HG03520 (cell line): ENCODE data around the gene TNXB.
"Not testable (repeated sequence)": the region's sequence is repeated elsewhere in the genome, so short reads cannot be mapped to it uniquely, and the experiment has no call there.

ENCODE experiments used
- ATAC-seq: cut with Tn5 transposase; IDR thresholded peaks from one replicate; pipeline ENCODE4 v1.9.1; 2021; ENCODE audit warnings: mild to moderate bottlenecking, moderate library complexity; ENCODE audit not compliant: unreplicated experiment

Gene TNXB

GRCh38 chr6:32146287-32146686 lies 37.1 kb upstream of the TNXB start:
- no peak for ATAC-seq

DNA sequence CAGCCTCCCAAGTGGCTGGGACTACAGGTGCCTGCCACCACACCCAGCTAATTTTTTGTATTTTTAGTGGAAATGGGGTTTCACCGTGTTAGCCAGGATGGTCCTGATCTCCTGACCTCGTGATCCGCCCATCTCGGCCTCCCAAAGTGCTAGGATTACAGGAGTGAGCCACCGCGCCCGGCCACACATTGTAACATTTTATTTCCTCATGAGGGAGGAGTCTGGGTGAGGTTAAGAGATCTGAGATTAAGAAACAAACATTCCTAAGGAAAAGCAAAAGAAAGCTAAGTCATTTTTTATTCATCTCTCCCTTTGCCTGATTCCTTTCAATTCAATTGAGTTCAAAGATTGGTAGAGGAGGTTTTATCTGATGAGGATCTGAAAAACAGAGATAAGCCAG lies 35.1 kb upstream of the TNXB start:
- not testable (repeated sequence) for ATAC-seq

DNA sequence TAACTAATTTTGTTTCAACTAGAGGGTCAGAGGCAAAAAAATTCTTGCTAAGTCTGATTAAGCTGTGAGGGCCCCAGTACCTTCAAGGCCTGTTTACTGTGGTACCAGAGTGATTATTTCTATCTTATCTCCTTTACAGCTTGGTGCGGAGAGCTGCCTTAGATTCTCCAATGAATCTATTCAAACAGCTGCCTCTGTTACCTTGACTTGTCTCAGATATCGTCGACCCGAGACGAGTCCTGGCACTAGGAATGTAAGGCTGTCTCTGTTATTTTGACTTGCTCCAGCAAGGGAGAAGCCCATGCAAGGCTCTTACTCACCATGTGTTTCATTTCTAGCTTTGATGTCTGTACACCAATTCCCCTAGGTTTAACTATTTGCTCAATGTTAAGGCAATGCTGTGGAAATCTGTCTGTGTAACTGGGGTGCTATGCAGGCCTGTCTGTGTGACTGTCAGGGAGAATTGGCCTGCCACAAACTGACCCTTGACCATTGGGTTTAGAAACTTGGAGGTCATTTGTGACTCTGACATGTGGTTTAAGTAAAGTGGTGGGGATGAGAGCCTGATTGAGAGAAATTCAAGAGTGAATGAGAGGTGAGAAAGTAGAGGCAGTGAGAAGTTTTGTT lies 31.4 kb upstream of the TNXB start:
- no peak for ATAC-seq

DNA sequence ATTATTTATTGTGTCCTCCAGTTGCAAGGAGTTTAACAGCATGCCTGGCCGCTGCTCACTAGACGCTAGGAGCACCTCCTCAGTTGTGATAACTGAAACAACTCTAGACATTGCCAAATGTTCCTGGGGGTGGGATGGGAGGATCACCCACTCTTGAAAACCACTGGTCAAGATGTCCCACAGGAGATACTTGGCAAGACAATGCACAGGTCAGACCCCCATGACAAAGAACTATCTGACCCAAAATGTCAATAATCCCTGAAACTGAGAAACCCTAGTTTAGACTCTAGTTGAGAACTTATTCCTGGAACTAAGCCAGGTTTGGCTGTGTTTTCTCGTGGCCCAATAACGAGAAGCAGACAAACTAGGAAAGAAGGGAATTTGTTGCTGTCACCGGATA lies 30.5 kb upstream of the TNXB start:
- no peak for ATAC-seq

- no peak for ATAC-seq
These were observed 28.3 kb upstream of the TNXB start for GRCh38 chr6:32137454-32137853.

- no peak for ATAC-seq
These were observed 24.6 kb upstream of the TNXB start for GRCh38 chr6:32133786-32134185.

DNA sequence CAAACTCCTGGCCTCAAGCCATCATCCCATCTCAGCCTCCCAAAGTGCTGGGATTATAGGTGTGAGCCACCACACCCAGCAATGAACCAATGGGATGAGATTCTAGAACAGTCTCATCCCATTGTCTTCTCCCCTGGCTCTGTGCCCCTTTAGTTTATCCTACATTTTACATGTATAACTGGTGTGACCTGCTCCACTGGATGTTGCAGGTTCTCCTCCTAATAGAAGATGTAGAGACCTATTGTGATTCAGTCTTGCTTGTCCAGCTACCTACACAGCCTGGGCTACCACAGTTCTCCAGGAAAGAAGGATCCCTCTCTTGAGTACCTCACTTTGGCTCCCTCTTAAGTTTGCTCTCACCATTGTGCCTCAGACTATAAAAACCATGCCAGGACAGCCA lies 23.0 kb upstream of the TNXB start:
- no peak for ATAC-seq

DNA sequence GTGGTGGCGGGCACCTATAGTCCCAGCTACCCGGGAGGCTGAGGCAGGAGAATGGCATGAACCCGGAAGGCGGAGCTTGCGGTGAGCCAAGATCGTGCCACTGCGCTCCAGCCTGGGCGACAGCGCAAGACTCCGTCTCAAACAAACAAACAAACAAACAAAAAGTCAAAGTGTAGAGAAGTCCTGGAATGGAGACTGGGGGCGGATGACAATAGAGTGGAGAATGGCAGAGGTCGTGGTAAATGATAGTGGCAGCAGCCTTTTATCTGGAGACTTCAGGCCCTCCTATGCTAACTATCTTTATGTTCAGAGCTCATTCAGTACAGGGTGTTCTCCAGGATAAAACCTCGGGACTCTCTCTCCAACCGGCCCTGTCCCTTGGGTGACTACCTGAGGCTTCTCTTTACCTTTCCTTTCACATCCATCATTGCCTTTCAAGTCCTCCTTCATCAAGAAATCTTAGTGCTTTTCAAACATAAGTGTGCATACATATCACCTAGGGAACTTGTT lies 22.4 kb upstream of the TNXB start:
- no peak for ATAC-seq

DNA sequence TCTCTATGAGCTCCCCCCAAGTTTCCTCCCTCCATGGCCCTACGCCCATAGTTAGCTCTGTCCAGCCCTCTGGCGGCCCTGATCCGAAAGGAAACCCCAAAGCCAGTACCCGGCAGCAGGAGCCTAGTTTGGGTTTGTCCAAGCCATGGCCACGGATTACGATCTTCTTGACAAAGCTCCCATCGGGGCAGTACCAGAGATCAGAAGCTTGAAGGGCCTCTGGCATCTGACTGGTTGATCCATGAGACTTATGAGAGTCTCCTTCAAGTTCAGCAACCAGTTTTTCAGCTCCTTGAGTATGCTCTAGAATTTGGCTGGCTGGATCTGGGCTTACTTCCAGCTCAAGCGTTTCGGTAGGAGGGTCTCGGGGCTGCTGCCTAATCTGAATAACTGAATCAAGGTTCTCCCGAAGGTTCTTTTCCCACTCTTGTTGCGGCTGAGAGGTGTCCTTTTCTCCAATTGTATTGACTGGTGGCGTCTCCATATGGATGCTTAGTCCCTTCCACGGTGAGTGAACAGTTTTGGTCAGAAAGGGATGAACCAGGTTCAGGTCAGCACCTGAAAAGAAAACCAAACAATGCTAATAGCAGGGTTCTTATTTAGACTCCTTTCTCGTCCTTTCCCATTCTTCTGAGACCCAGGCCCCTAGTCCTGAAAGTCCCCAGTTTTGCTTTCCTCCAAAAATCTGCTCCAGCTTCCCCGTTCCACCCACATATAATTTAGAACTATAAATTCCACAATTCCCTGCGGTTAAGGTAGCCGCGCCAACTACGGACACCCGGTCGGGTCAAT lies 20.4 kb upstream of the TNXB start:
- peak; percentile 12 for ATAC-seq

DNA sequence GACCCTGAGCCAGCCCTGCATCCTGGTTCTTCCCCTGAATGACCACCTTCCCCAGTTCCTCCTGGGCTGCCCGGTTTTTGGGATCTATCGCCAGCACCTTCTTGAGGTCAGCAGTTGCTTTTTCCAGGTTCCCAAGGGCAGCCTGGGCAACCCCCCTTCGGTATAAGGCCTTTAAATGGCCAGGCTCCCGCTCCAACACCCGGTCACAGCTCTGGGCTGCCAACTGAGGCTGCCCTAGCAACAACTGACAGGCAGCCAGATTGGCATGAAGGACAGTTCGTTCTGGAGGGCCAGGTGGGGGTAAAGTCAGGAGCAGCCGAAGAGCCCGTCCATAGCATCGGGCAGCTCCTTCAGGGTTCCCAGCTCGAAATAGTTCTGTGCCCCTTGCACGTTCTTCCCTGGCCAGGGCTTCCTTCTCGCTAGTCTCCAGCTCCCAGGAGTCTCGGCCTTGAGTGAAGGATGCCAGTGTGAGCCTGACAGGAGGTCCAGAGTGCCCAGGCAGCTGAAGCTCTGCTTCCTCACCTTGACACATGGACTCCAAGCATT lies 19.7 kb upstream of the TNXB start:
- ATAC-seq, result no peak

GRCh38 chr6:32127717-32128592 lies 18.8 kb upstream of the TNXB start, which contains the start of gene ATF6B:
Gene ATF6B (minus strand): TSS chr6:32128246. CDS start chr6:32128207, 39 bp downstream.
- ATAC-seq, result peak; percentile 79

- ATAC-seq, result no peak
These were observed 18.2 kb upstream of the TNXB start for GRCh38 chr6:32127409-32127716.

DNA sequence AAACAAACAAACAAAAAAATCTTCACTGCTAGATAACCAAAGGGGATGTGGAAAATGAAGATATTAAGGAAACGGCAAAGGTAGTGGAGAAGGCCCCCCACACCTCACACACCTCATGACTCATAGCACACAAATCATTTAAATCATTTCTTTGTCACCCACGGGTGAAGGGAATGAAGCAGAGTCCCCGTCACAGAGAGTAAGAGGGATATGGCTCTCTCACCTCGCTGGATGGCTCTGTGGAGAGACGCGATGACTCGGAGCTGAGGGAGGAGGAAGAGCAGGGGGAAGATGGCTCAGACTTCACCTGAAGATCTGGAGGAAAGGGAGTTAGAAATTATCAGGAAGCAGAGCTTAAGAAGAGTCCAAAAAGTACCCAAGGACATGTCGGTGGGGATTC lies 17.7 kb upstream of the TNXB start:
- no peak for ATAC-seq

DNA sequence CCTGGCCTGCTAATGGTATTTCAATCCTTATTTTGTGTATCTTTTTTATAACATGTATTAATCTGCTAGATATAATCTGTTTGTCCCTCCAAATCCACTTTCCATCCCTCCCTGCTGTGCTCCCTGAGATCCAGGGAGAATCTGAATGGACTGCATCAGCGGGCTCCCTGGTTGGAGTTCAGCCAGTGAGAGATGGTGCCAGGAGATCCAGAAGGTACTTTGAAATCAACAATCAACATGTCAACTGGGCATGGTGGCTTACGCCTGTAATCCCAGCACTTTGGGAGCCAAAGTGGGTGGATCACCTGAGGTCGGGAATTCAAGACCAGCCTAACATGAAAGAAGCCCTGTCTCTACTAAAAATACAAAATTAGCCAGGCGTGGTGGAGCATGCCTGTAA lies 14.5 kb upstream of the TNXB start:
- no peak for ATAC-seq

DNA sequence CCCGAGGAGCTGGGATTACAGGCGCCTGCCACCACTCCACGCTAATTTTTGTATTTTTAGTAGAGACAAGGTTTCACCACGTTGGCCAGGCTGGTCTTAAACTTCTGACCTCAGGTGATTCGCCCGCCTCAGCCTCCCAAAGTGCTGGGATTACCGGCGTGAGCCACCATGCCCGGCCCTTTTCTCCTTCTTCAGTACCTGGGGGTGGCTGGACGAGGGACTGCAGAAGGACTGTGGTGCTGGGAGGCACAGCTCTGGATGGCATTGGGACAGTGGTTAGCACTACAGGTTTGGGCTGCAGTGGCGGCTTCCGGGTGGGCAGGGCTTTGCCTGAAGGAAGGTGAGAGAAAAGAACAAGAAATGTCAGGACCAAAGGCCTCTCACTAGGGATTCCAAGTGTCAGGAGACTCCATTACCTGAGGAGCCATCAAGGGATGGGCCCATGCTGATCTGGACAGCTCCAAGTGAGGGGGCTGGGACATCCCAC lies 11.5 kb upstream of the TNXB start:
- ATAC-seq, result no peak

DNA sequence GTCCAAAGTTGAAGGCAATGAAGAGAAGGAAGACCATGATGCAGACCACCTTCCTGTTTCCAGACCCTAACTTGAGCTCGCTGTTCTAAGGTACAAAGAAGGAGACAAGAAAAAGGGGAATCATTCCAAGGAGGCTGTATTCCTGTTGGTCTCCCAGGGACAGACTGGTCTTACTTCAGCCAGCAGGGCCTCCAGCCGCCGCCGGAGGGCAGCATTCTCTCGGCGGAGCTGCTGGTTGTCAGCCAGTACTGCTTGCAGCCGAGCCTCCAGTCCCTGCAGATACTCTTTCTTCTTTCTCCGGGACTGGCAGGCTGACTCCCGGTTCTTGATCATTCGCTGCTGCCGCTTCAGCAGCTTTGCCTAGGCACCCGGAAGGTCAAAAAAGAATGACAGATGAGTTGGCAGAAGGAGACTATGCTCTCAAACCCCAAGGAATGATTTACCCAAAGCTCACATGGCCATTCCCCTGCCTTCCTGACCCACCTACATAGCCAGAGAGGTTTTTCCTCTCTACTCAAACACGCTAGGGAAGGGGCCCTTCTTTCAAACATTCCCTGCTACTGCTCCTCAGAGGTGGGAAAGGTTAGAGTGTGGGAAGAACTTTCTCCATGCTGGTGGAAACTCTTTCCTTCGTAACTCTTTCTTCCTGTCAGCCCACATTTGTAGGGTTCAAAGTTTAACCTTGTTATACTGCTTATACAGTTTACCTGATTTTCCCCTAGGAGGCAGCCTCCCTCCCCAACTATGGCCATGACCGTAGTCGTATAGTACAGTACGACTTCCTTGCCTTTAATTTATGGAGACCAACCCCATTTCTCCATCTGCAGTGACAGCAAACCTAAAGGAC lies 9.9 kb upstream of the TNXB start:
- ATAC-seq, result no peak

GRCh38 chr6:32117461-32117860 lies 8.3 kb upstream of the TNXB start:
- no peak for ATAC-seq

DNA sequence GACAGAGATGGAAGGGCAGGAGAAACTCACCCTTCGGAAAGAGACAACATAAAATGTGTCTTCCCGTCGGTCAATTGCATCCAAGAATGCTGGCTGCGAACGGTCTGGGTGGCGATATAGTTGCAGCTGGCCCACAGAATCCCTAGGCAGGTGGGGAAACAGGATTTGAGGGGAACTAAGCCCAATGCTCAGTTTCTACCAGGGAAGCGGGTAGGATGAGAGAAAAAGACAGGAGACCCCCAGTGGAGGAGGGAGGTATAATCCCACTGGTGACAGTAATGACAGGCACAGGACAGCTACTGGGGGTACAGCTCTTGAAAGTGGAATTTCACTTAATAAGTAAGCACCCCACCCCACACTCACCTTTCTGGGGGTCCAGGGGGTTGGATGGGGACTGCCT lies 7.5 kb upstream of the TNXB start:
- ATAC-seq, result no peak

- no peak for ATAC-seq
These were observed 6.5 kb upstream of the TNXB start for GRCh38 chr6:32115623-32116022.

DNA sequence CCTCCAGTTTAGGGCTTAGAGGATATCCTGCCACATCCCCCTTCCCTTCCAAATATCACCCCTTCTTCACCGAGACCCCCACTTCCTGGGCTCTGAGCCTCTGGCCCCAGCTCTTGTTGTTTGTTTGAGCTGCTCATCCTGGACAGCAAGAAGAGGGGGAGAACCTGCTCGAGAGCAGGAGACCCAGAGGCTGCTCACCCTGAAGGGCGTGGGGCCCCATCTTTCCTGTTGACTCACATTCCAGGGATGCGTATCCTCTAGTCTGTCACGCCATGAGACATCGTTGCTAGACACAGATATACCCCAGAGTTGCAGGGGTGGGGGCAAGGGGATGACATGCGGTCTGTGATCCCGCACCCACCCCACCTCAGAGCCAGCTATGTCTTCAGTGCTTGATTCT lies 5.7 kb upstream of the TNXB start:
- ATAC-seq, result no peak
